HEK293 (cell line): ENCODE data around the gene SLC6A1.

Experiments
- CTCF ChIA-PET: fragments of 350-600 bp; formaldehyde crosslinking; extraction: SDS; loops from one replicate; lab custom pipeline; 2021; ENCODE audit warnings: antibody characterized with exemption; lab: Yijun Ruan, JAX
- POLR2A ChIA-PET: fragments of 300-600 bp; formaldehyde crosslinking; extraction: SDS; loops from one replicate; lab custom pipeline; 2020; ENCODE audit warnings: antibody characterized with exemption, inconsistent platforms; lab: Yijun Ruan, JAX
- H3K27ac ChIP-seq: fragments of 200-500 bp; sonication (Bioruptor generic); 2 replicates; pipeline ENCODE4 v1.5.1; 2014; ENCODE audit warnings: low read depth, low read length, control low read depth, inconsistent platforms; ENCODE audit errors: extremely low read depth
- H3K36me3 ChIP-seq, 2 experiments: fragments of 200-500 bp in 1 of 2; sonication (Bioruptor generic) in 1 of 2; 1 replicate in 1 of 2; 2 replicates in 1 of 2; pipeline ENCODE4 v1.5.1; 2014 to 2017; ENCODE audit warnings: inconsistent platforms in 2 of 2, low read length in 2 of 2; ENCODE audit not compliant: control insufficient read depth in 2 of 2, insufficient read depth in 1 of 2
- H3K4me1 ChIP-seq: fragments of 200-500 bp; sonication (Bioruptor generic); 2 replicates; pipeline ENCODE4 v1.5.1; 2014; ENCODE audit warnings: mild to moderate bottlenecking, low read length, inconsistent platforms; ENCODE audit not compliant: control insufficient read depth, insufficient read depth
- H3K4me3 ChIP-seq: 2 replicates; pipeline ENCODE4 v1.5.1; 2011; ENCODE audit warnings: low read depth, mild to moderate bottlenecking, control low read depth, low read length, moderate library complexity
- H3K9me3 ChIP-seq: fragments of 200-500 bp; sonication (Bioruptor generic); 2 replicates; pipeline ENCODE4 v1.5.1; 2014; ENCODE audit warnings: low read depth, low read length, inconsistent platforms; ENCODE audit not compliant: control insufficient read depth, insufficient read depth
- BCL11B ChIP-seq: fragments of 450-650 bp; formaldehyde crosslinking; IDR thresholded peaks from 2 replicates; pipeline ENCODE4 v1.5.1; 2016; ENCODE audit warnings: low read depth, missing biosample characterization, missing genetic modification characterization
- KLF9 ChIP-seq: fragments of 450-650 bp; formaldehyde crosslinking; IDR thresholded peaks from 2 replicates; pipeline ENCODE4 v1.5.1; 2016; ENCODE audit warnings: missing biosample characterization, missing genetic modification characterization, low read depth
- PRDM2 ChIP-seq: fragments of 450-650 bp; formaldehyde crosslinking; IDR thresholded peaks from 2 replicates; pipeline ENCODE4 v1.5.1; 2016; ENCODE audit warnings: missing biosample characterization, missing genetic modification characterization, borderline replicate concordance
- REST ChIP-seq: fragments of 450-650 bp; formaldehyde crosslinking; IDR thresholded peaks from 2 replicates; pipeline ENCODE4 v1.5.1; 2016; ENCODE audit warnings: missing biosample characterization, missing genetic modification characterization
- YY1 ChIP-seq: fragments of 450-650 bp; formaldehyde crosslinking; IDR thresholded peaks from 2 replicates; pipeline ENCODE4 v1.5.1; 2018; ENCODE audit warnings: missing biosample characterization, missing genetic modification characterization
- ZFP41 ChIP-seq: fragments of 450-650 bp; formaldehyde crosslinking; IDR thresholded peaks from 2 replicates; pipeline ENCODE4 v1.5.1; 2016; ENCODE audit warnings: missing biosample characterization, missing genetic modification characterization, borderline replicate concordance
- ZNF10 ChIP-seq: fragments of 450-650 bp; formaldehyde crosslinking; IDR thresholded peaks from 2 replicates; pipeline ENCODE4 v1.5.1; 2017; ENCODE audit warnings: missing biosample characterization, missing genetic modification characterization
- ZNF121 ChIP-seq: fragments of 450-650 bp; formaldehyde crosslinking; IDR thresholded peaks from 2 replicates; pipeline ENCODE4 v1.5.1; 2016; ENCODE audit warnings: missing biosample characterization, missing genetic modification characterization
- ZNF169 ChIP-seq: fragments of 450-650 bp; formaldehyde crosslinking; IDR thresholded peaks from 2 replicates; pipeline ENCODE4 v1.5.1; 2016; ENCODE audit warnings: missing biosample characterization, missing genetic modification characterization
- ZNF175 ChIP-seq: fragments of 450-650 bp; formaldehyde crosslinking; IDR thresholded peaks from 2 replicates; pipeline ENCODE4 v1.5.1; 2016; ENCODE audit warnings: missing biosample characterization, missing genetic modification characterization
- ZNF48 ChIP-seq: fragments of 450-650 bp; formaldehyde crosslinking; IDR thresholded peaks from 2 replicates; pipeline ENCODE4 v1.5.1; 2016; ENCODE audit warnings: missing biosample characterization, missing genetic modification characterization
- ZNF514 ChIP-seq: fragments of 450-650 bp; formaldehyde crosslinking; IDR thresholded peaks from 2 replicates; pipeline ENCODE4 v1.5.1; 2016; ENCODE audit warnings: missing biosample characterization, missing genetic modification characterization
- ZNF626 ChIP-seq: fragments of 450-650 bp; sonication (Bioruptor Pico); formaldehyde crosslinking; IDR thresholded peaks from 2 replicates; pipeline ENCODE4 v1.5.1; 2018; ENCODE audit warnings: missing biosample characterization, missing genetic modification characterization, inconsistent platforms
- ZNF785 ChIP-seq: fragments of 450-650 bp; formaldehyde crosslinking; IDR thresholded peaks from 2 replicates; pipeline ENCODE4 v1.5.1; 2016; ENCODE audit warnings: missing biosample characterization, missing genetic modification characterization
- ZSCAN16 ChIP-seq: fragments of 450-650 bp; formaldehyde crosslinking; IDR thresholded peaks from 2 replicates; pipeline ENCODE4 v1.5.1; 2016; ENCODE audit warnings: missing biosample characterization, missing genetic modification characterization
- ZSCAN30 ChIP-seq: fragments of 450-650 bp; IDR thresholded peaks from 2 replicates; pipeline ENCODE4 v1.5.1; 2018; ENCODE audit warnings: missing biosample characterization, mild to moderate bottlenecking, missing genetic modification characterization, moderate library complexity
- TF ChIP-seq, protein P1 (sequence below): fragments of 450-650 bp; formaldehyde crosslinking; IDR thresholded peaks from 2 replicates; pipeline ENCODE4 v1.5.1; 2016; ENCODE audit warnings: missing biosample characterization, missing genetic modification characterization
- TF ChIP-seq, protein P2 (sequence below): fragments of 450-650 bp; formaldehyde crosslinking; IDR thresholded peaks from 2 replicates; pipeline ENCODE4 v1.5.1; 2016; ENCODE audit warnings: missing biosample characterization, missing genetic modification characterization, borderline replicate concordance

Gene SLC6A1

GRCh38 chr3:10977892-10978510 lies 14.5 kb upstream of the SLC6A1 start:
- no peak for TF ChIP-seq YY1 (tag by site-specific recombination)
- no peak for TF ChIP-seq ZNF48
- TF ChIP-seq ZNF514: no peak
- no peak for TF ChIP-seq ZNF121 (tag by site-specific recombination)
- no peak for TF ChIP-seq ZNF169 (tag by site-specific recombination)
- no peak for TF ChIP-seq ZSCAN16 (tag by site-specific recombination)
- TF ChIP-seq, protein P1, sequence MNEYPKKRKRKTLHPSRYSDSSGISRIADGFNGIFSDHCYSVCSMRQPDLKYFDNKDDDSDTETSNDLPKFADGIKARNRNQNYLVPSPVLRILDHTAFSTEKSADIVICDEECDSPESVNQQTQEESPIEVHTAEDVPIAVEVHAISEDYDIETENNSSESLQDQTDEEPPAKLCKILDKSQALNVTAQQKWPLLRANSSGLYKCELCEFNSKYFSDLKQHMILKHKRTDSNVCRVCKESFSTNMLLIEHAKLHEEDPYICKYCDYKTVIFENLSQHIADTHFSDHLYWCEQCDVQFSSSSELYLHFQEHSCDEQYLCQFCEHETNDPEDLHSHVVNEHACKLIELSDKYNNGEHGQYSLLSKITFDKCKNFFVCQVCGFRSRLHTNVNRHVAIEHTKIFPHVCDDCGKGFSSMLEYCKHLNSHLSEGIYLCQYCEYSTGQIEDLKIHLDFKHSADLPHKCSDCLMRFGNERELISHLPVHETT (tag by site-specific recombination): no peak
- TF ChIP-seq, protein P2, sequence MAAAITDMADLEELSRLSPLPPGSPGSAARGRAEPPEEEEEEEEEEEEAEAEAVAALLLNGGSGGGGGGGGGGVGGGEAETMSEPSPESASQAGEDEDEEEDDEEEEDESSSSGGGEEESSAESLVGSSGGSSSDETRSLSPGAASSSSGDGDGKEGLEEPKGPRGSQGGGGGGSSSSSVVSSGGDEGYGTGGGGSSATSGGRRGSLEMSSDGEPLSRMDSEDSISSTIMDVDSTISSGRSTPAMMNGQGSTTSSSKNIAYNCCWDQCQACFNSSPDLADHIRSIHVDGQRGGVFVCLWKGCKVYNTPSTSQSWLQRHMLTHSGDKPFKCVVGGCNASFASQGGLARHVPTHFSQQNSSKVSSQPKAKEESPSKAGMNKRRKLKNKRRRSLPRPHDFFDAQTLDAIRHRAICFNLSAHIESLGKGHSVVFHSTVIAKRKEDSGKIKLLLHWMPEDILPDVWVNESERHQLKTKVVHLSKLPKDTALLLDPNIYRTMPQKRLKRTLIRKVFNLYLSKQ: no peak
- TF ChIP-seq BCL11B (tag by site-specific recombination): no peak
- no peak for TF ChIP-seq ZNF175 (tag by site-specific recombination)
- TF ChIP-seq ZNF10 (tag by site-specific recombination): no peak
- no peak for TF ChIP-seq REST (tag by site-specific recombination)
- no peak for TF ChIP-seq ZNF626 (tag by site-specific recombination)
- TF ChIP-seq ZNF785 (tag by site-specific recombination): no peak
- TF ChIP-seq ZSCAN30 (tag by site-specific recombination): no peak
- TF ChIP-seq ZFP41 (tag by site-specific recombination): no peak
- TF ChIP-seq KLF9: no peak
- no peak for TF ChIP-seq PRDM2

More at GRCh38 chr3:10977892-10978510, 14.5 kb upstream of the SLC6A1 start:
- Histone ChIP-seq H3K27ac (no peak overlapping the region), H3K9me3 (no peaks in the 10 kb centered on the region), H3K4me3 (no peak overlapping the region), H3K4me1 (peaks cover under 1% of the 10 kb centered on the region; the same call in 1 of the 2 replicates), H3K36me3 (no peaks in the 10 kb centered on the region)
- ChIA-PET CTCF (interaction anchor here (0.7 to 1.3 kb wide), 3 partner anchors 12 to 158 kb away, joined by 3 to 5 read pairs (median 3); no protein-coding TSS in a partner anchor), POLR2A (no interaction called here)
